Measurements from ENCODE around the gene ANGEL2.

- no peak for TF ChIP-seq CTCF (conservative IDR thresholded peaks at IDR 0.05; ENCODE audit: low read depth, low read length)
- no peak for TF ChIP-seq EZH2 (IDR thresholded peaks at IDR 0.05; ENCODE audit: low read length, unreplicated experiment)
- TF ChIP-seq EZH2phosphoT487 (IDR thresholded peaks at IDR 0.05; ENCODE audit: borderline replicate concordance, low read length): no peak
Measured at GRCh38 chr1:212962509-212962908, 53.2 kb downstream of the ANGEL2 start.
